ENCODE results near the gene CTSS. TPM values are rescaled to one million over a fixed set of nuclear protein-coding genes. Genes with fewer than 3 reads are reported as not detected.

CTSS gene
- total and polyA plus RNA-seq, 2 experiments from 2014 or later = not detected

DNA sequence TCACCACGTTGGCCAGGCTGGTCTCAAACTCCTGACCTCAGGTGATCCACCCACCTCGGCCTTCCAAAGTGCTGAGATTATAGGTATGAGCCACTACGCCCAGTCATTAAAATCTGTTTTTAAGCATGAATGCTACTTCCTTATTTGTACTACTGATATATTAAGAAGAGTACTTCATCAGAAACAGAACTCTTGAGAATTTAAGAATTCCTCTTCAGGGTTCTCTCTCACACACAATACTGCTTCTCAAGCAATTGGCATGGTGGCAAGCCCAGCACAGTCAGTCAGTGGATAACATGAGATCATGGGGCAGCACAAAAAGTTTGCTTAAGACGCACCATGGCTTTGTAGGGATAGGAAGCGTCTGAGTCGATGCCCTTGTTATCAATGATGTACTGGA is 14.1 kb downstream of the CTSS start (continued):
- TF ChIP-seq ZNF331 (CRISPR knock-in tag; IDR thresholded peaks at IDR 0.05; ENCODE audit: low read depth) (no peak), POLR2AphosphoS5 (IDR thresholded peaks at IDR 0.05; ENCODE audit: low read depth) (no peak), ZNF462 (CRISPR knock-in tag; IDR thresholded peaks at IDR 0.05) (no peak), STAT1 (IDR thresholded peaks at IDR 0.05; ENCODE audit: unreplicated experiment) (no peak)

DNA sequence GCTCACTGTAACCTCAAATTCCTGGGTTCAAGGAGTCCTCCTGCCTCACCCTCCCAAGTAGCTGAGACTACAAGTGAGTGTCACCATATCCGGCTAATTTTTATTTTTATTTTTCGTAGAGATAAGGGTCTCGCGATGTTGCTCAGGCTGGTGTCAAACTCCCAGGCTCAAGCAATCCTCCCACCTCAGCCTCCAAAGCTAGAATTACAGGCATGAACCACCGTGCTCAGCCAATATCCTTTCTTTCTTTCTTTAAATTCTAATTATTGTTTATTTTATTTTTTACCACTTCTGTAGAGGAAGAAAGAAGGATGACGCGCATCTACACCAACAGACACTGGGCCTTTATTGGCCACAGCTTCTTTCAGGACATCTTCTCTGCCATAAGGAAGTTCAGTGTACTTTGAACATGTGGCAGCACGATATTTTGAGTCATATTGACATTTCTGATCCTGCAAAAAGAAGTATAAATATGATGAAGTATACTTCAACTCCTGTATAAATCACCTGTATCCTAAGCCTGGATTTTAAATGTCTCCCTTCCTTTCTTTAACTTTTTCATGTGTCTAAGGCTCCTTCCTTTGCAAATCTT is 15.8 kb downstream of the CTSS start:
- Histone ChIP-seq H3F3A (replicated peaks; ENCODE audit: low read depth) (0 out of 2 replicates have a peak, but pooled peaks cover 2% of the 10 kb centered on the region), H3K27me3 (ENCODE audit: insufficient read depth) (no peaks in the 10 kb centered on the region), H3K36me3 (ENCODE audit: insufficient read depth) (no peaks in the 10 kb centered on the region), H4K20me1 (replicated peaks; ENCODE audit: insufficient read depth) (no peaks in the 10 kb centered on the region), H3K4me3 (no peak overlapping the region), H3K4me1 (ENCODE audit: insufficient read depth) (no peaks in the 10 kb centered on the region), H3K27ac (ENCODE audit: low read depth) (no peak overlapping the region), H3K9me2 (ENCODE audit: insufficient read depth) (no peaks in the 10 kb centered on the region; the same call in 1 of the 2 replicates), H2AFZ (no peak overlapping the region; the same call in 1 of the 2 replicates), H3K79me2 (replicated peaks; ENCODE audit: insufficient read depth) (no peaks in the 10 kb centered on the region), H3K4me2 (no peak overlapping the region)
- Mint-ChIP-seq H3K9me3 (no peaks in the 10 kb centered on the region), H3K4me1 (peaks cover 2% of the 10 kb centered on the region; the same call in 1 of the 3 replicates), H3K27me3 (ENCODE audit: insufficient read depth, low read depth, poor library complexity) (no peaks in the 10 kb centered on the region), H3K4me3 (no peak overlapping the region), H3K36me3 (ENCODE audit: low read depth) (no peaks in the 10 kb centered on the region), H3K27ac (no peak overlapping the region)
- DNase-seq (ENCODE audit: low spot score) (no peak), ATAC-seq (no peak)
- TF ChIP-seq CREB1 (CRISPR knock-in tag; IDR thresholded peaks at IDR 0.05; ENCODE audit: low read depth) (no peak), ZNF331 (CRISPR knock-in tag; IDR thresholded peaks at IDR 0.05; ENCODE audit: low read depth) (no peak), NANOG (IDR thresholded peaks at IDR 0.05; ENCODE audit: borderline replicate concordance) (no peak)
- TF ChIP-seq, protein P1, sequence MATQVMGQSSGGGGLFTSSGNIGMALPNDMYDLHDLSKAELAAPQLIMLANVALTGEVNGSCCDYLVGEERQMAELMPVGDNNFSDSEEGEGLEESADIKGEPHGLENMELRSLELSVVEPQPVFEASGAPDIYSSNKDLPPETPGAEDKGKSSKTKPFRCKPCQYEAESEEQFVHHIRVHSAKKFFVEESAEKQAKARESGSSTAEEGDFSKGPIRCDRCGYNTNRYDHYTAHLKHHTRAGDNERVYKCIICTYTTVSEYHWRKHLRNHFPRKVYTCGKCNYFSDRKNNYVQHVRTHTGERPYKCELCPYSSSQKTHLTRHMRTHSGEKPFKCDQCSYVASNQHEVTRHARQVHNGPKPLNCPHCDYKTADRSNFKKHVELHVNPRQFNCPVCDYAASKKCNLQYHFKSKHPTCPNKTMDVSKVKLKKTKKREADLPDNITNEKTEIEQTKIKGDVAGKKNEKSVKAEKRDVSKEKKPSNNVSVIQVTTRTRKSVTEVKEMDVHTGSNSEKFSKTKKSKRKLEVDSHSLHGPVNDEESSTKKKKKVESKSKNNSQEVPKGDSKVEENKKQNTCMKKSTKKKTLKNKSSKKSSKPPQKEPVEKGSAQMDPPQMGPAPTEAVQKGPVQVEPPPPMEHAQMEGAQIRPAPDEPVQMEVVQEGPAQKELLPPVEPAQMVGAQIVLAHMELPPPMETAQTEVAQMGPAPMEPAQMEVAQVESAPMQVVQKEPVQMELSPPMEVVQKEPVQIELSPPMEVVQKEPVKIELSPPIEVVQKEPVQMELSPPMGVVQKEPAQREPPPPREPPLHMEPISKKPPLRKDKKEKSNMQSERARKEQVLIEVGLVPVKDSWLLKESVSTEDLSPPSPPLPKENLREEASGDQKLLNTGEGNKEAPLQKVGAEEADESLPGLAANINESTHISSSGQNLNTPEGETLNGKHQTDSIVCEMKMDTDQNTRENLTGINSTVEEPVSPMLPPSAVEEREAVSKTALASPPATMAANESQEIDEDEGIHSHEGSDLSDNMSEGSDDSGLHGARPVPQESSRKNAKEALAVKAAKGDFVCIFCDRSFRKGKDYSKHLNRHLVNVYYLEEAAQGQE (IDR thresholded peaks at IDR 0.05; ENCODE audit: unreplicated experiment) = no peak
- TF ChIP-seq, protein P2, sequence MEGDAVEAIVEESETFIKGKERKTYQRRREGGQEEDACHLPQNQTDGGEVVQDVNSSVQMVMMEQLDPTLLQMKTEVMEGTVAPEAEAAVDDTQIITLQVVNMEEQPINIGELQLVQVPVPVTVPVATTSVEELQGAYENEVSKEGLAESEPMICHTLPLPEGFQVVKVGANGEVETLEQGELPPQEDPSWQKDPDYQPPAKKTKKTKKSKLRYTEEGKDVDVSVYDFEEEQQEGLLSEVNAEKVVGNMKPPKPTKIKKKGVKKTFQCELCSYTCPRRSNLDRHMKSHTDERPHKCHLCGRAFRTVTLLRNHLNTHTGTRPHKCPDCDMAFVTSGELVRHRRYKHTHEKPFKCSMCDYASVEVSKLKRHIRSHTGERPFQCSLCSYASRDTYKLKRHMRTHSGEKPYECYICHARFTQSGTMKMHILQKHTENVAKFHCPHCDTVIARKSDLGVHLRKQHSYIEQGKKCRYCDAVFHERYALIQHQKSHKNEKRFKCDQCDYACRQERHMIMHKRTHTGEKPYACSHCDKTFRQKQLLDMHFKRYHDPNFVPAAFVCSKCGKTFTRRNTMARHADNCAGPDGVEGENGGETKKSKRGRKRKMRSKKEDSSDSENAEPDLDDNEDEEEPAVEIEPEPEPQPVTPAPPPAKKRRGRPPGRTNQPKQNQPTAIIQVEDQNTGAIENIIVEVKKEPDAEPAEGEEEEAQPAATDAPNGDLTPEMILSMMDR (conservative IDR thresholded peaks at IDR 0.05; ENCODE audit: low read depth in 2 of 2) = no peak

Measured in GM23338 (cell line).